DMS153 treated with DMSO at 0.1 percent for 48 hours (cell line): ENCODE data around the gene NEDD9.

Experiments
- DNase-seq: peaks from one replicate; lab custom pipeline; 2025; ENCODE audit not compliant: unreplicated experiment; lab: John Stamatoyannopoulos, UW

Gene NEDD9

GRCh38 chr6:11149551-11149950 is 82.9 kb downstream of the NEDD9 start:
- no peak for DNase-seq

GRCh38 chr6:11146117-11146826 is 86.2 kb downstream of the NEDD9 start:
- DNase-seq, result no peak

GRCh38 chr6:11144393-11144851 is 88.0 kb downstream of the NEDD9 start:
- peak; percentile 6 for DNase-seq

- DNase-seq, result no peak
Measured at GRCh38 chr6:11143394-11144371, 88.8 kb downstream of the NEDD9 start.

GRCh38 chr6:11142296-11143027 is 90.0 kb downstream of the NEDD9 start:
- no peak for DNase-seq

- DNase-seq, result no peak
Measured at GRCh38 chr6:11141295-11141694, 91.2 kb downstream of the NEDD9 start.

GRCh38 chr6:11140056-11140455 is 92.4 kb downstream of the NEDD9 start:
- no peak for DNase-seq

GRCh38 chr6:11139051-11139960 is 93.2 kb downstream of the NEDD9 start:
- DNase-seq, result no peak

GRCh38 chr6:11136809-11137208 is 95.7 kb downstream of the NEDD9 start:
- DNase-seq, result no peak
